ENCODE measurements around the gene ALAD. TPM values are rescaled to one million over a fixed set of nuclear protein-coding genes. Genes with fewer than 3 reads are reported as not detected.

The ALAD gene
- total and polyA plus RNA-seq, 2 of the 13 experiments (the other 11 are each of a cell fraction or from before 2014, with no cell fraction given) = 21.8 to 30.1 TPM

GRCh38 chr9:113381909-113382411 is 19.1 kb downstream of the ALAD start (continued):
- TF ChIP-seq NFYC (CRISPR knock-in tag; IDR thresholded peaks at IDR 0.05) = no peak
- no peak for TF ChIP-seq YY1 (IDR thresholded peaks at IDR 0.05; ENCODE audit: insufficient read depth, insufficient replicate concordance, low read depth, low read length)
- no peak for TF ChIP-seq RELA (CRISPR knock-in tag; IDR thresholded peaks at IDR 0.05)
- no peak for TF ChIP-seq GLI4 (CRISPR knock-in tag; IDR thresholded peaks at IDR 0.05; ENCODE audit: borderline replicate concordance)
- no peak for TF ChIP-seq MTA3 (CRISPR knock-in tag; IDR thresholded peaks at IDR 0.05)
- TF ChIP-seq TCF7L2 (IDR thresholded peaks at IDR 0.05; ENCODE audit: low read depth, low read length) = no peak
- no peak for TF ChIP-seq ZNF83 (CRISPR knock-in tag; IDR thresholded peaks at IDR 0.05; ENCODE audit: borderline replicate concordance)
- no peak for TF ChIP-seq CBFB (CRISPR knock-in tag; IDR thresholded peaks at IDR 0.05)
- 0 out of 2 replicates have a peak, but pooled peaks have one; percentile 22 for TF ChIP-seq TFAP4 (IDR thresholded peaks at IDR 0.05; ENCODE audit: borderline replicate concordance, low read depth)
- TF ChIP-seq ZNF264 (CRISPR knock-in tag; IDR thresholded peaks at IDR 0.05) = peak; percentile 73; the same call in 1 of the 2 replicates
- TF ChIP-seq IKZF4 (CRISPR knock-in tag; IDR thresholded peaks at IDR 0.05; ENCODE audit: borderline replicate concordance, low read depth, not compliant biosample characterization) = no peak
- TF ChIP-seq ZNF282 (IDR thresholded peaks at IDR 0.05; ENCODE audit: partially characterized antibody) = no peak
- TF ChIP-seq ZNF235 (CRISPR knock-in tag; IDR thresholded peaks at IDR 0.05; ENCODE audit: borderline replicate concordance) = no peak
- no peak for TF ChIP-seq ZNF615 (CRISPR knock-in tag; IDR thresholded peaks at IDR 0.05; ENCODE audit: borderline replicate concordance)
- TF ChIP-seq IRF2 (CRISPR knock-in tag; IDR thresholded peaks at IDR 0.05) = no peak
- no peak for TF ChIP-seq ZKSCAN5 (CRISPR knock-in tag; IDR thresholded peaks at IDR 0.05)
- TF ChIP-seq ATM (IDR thresholded peaks at IDR 0.05; ENCODE audit: borderline replicate concordance) = no peak
- no peak for TF ChIP-seq NFE2 (CRISPR knock-in tag; IDR thresholded peaks at IDR 0.05)
- no peak for TF ChIP-seq PRDM10 (CRISPR knock-in tag; IDR thresholded peaks at IDR 0.05; ENCODE audit: low read depth)
- TF ChIP-seq DRAP1 (CRISPR knock-in tag; IDR thresholded peaks at IDR 0.05) = peak; percentile 62; the same call in 1 of the 2 replicates
- peak; percentile 77 for TF ChIP-seq ZNF644 (CRISPR knock-in tag; IDR thresholded peaks at IDR 0.05; ENCODE audit: low read depth)
- TF ChIP-seq NR0B2 (CRISPR knock-in tag; IDR thresholded peaks at IDR 0.05) = no peak
- TF ChIP-seq ZNF709 (CRISPR knock-in tag; IDR thresholded peaks at IDR 0.05) = no peak
- no peak for TF ChIP-seq JUND (CRISPR knock-in tag; IDR thresholded peaks at IDR 0.05)
- no peak for TF ChIP-seq NFE2L2 (IDR thresholded peaks at IDR 0.05; ENCODE audit: low read length)
- TF ChIP-seq CENPX (CRISPR knock-in tag; IDR thresholded peaks at IDR 0.05) = no peak

All from HepG2 (cell line).